ENCODE data around the gene TENT5A. TPM values are rescaled to one million over a fixed set of nuclear protein-coding genes. Genes with fewer than 3 reads are reported as not detected.

The TENT5A gene
- total and polyA plus RNA-seq, 7 experiments from 2014 or later: 0.80 to 12.5 (median 6.9) TPM

DNA sequence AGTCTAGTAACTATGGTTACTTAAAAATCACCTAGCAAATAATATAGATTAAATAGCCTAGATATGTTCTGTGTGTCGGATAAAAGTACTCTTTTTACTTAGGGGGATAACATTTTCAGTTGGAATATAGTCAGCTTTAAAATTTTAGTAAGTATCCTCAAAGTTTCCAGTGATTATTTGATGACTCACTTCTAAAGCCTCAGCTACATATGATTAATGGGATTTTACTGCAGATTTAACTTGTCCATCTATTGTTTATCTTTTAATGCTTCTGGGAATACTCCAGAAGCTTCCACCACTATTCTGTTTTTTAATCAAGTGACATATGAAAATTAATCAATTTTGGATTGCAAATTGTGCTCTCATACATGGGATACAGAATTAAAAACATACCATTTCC lies 8.7 kb upstream of the TENT5A start:
- H3K27me3 ChIP-seq (ENCODE audit: control insufficient read depth in 2 of 2, insufficient read depth in 2 of 2, low read length in 2 of 2): no peaks in the 10 kb centered on the region
- no peak overlapping the region for H3K4me3 ChIP-seq (ENCODE audit: low read length)
- intact Hi-C loops (cut with micrococcal nuclease): no loop called here
- Mint-ChIP-seq H3K9me3 (no peaks in the 10 kb centered on the region), H3K27ac (no peak overlapping the region), H3K4me1 (peaks cover 0 to 2% (median 0%) of the 10 kb centered on the region in 7 donors), H3K36me3 (no peaks in the 10 kb centered on the region), H3K27me3 (peaks cover 2 to 27% (median 11%) of the 10 kb centered on the region in 5 donors), H3K4me3 (no peak overlapping the region)
- H3K4me1 ChIP-seq (ENCODE audit: control insufficient read depth in 2 of 2, insufficient read depth in 2 of 2, low read length in 2 of 2): no peaks in the 10 kb centered on the region
- no peaks in the 10 kb centered on the region for H3K9me3 ChIP-seq (ENCODE audit: control insufficient read depth in 2 of 3, low read length in 3 of 3)
- H3K27ac ChIP-seq (ENCODE audit: low read depth, low read length): no peak overlapping the region
- ATAC-seq (no peak), DNase-seq (no peak)
- H3K36me3 ChIP-seq (ENCODE audit: control insufficient read depth in 2 of 3, insufficient read depth in 3 of 3, low read length in 3 of 3): no peaks in the 10 kb centered on the region
- ChIA-PET POLR2A (interaction anchor here (0.6 kb wide), 1 partner anchor 8 kb away, joined by 3 read pairs; no protein-coding TSS in a partner anchor), CTCF (no interaction called here)

DNA sequence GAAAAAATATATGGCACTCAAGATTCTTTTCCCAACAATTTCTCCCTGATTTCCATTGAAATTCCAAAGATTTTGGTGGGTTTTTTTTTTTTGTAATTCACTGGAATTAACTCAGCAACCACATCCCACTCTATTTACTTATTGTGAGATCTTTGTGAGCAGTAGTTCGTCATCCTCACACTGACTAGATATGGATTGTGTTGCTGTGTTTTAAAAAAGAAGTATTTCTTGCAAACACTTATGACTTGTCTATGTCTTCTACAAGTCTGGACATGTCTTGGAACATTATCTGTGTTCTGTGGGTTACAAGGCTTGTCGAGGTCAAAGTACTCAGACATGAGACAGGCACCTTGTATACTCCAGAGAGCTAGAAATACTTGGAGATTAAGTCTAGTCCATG lies 7.3 kb upstream of the TENT5A start:
- H3K27me3 ChIP-seq (ENCODE audit: control insufficient read depth in 2 of 2, insufficient read depth in 2 of 2, low read length in 2 of 2): no peaks in the 10 kb centered on the region
- ATAC-seq (no peak), DNase-seq (no peak)
- Mint-ChIP-seq H3K9me3 (no peaks in the 10 kb centered on the region), H3K4me1 (peaks cover 0 to 5% (median 0%) of the 10 kb centered on the region in 7 donors), H3K27ac (no peak overlapping the region), H3K27me3 (peaks cover 0 to 30% (median 2%) of the 10 kb centered on the region in 5 donors), H3K4me3 (no peak overlapping the region), H3K36me3 (no peaks in the 10 kb centered on the region)
- H3K27ac ChIP-seq (ENCODE audit: low read depth, low read length): no peak overlapping the region
- intact Hi-C loops (cut with micrococcal nuclease): loop anchor here in 1 of 2 donors (10.0 kb wide), 3 partner anchors 1305 to 1625 kb away; partner anchors contain the start of genes DOP1A and UBE3D
- no peaks in the 10 kb centered on the region for H3K9me3 ChIP-seq (ENCODE audit: control insufficient read depth in 2 of 3, low read length in 3 of 3)
- no peaks in the 10 kb centered on the region for H3K4me1 ChIP-seq (ENCODE audit: control insufficient read depth in 2 of 2, insufficient read depth in 2 of 2, low read length in 2 of 2)
- H3K4me3 ChIP-seq (ENCODE audit: low read length): no peak overlapping the region
- POLR2A ChIA-PET: no interaction called here
- CTCF ChIA-PET: no interaction called here
- no peaks in the 10 kb centered on the region for H3K36me3 ChIP-seq (ENCODE audit: control insufficient read depth in 2 of 3, insufficient read depth in 3 of 3, low read length in 3 of 3)

- intact Hi-C loops (cut with micrococcal nuclease): loop anchor here in 1 of 2 donors (10.0 kb wide), 3 partner anchors 1307 to 1623 kb away; partner anchors contain the start of genes DOP1A and UBE3D
- Histone ChIP-seq H3K9me3 (ENCODE audit: control insufficient read depth in 2 of 3, low read length in 3 of 3) (no peaks in the 10 kb centered on the region), H3K36me3 (ENCODE audit: control insufficient read depth in 2 of 3, insufficient read depth in 3 of 3, low read length in 3 of 3) (no peaks in the 10 kb centered on the region), H3K27ac (ENCODE audit: low read depth, low read length) (no peak overlapping the region), H3K4me3 (ENCODE audit: low read length) (no peak overlapping the region), H3K27me3 (ENCODE audit: control insufficient read depth in 2 of 2, insufficient read depth in 2 of 2, low read length in 2 of 2) (no peaks in the 10 kb centered on the region), H3K4me1 (ENCODE audit: control insufficient read depth in 2 of 2, insufficient read depth in 2 of 2, low read length in 2 of 2) (no peaks in the 10 kb centered on the region)
- Mint-ChIP-seq H3K4me3 (no peak overlapping the region), H3K9me3 (no peaks in the 10 kb centered on the region), H3K27me3 (peaks cover 0 to 40% (median 0%) of the 10 kb centered on the region in 5 donors), H3K4me1 (peaks cover 0 to 9% (median 0%) of the 10 kb centered on the region in 7 donors), H3K36me3 (no peaks in the 10 kb centered on the region), H3K27ac (no peak overlapping the region)
- DNase-seq (no peak), ATAC-seq (no peak)
- POLR2A ChIA-PET: no interaction called here
- CTCF ChIA-PET: interaction anchor here (0.6 kb wide), 1 partner anchor 484 kb away, joined by 3 read pairs; no protein-coding TSS in a partner anchor
These were observed 5.7 kb upstream of the TENT5A start for GRCh38 chr6:81758221-81758620.

DNA sequence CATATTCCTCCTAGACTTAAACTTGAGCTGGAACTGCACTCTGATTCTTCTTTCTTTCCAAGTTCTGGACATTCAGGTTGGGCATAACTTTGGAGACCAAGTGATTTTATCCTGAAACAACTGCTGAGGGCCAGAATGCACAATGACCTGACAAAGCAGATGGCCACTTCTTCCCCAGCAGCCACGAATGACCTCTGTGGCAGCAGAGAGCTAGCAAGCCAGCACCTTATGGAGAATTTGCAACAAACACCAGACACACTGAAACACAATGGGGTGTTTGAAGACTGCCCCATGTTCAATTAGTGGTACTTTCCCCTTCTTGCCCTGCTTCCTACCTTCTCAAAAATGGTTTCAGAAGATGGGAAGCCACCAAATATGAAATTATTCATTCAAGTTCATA lies 4.2 kb upstream of the TENT5A start:
- Mint-ChIP-seq H3K36me3 (no peaks in the 10 kb centered on the region), H3K4me1 (peaks cover 0 to 17% (median 0%) of the 10 kb centered on the region in 7 donors), H3K27ac (no peak overlapping the region), H3K27me3 (peaks cover 0 to 50% (median 0%) of the 10 kb centered on the region in 5 donors), H3K9me3 (no peaks in the 10 kb centered on the region), H3K4me3 (no peak overlapping the region)
- no peaks in the 10 kb centered on the region for H3K9me3 ChIP-seq (ENCODE audit: control insufficient read depth in 2 of 3, low read length in 3 of 3)
- ChIA-PET POLR2A (no interaction called here), CTCF (interaction anchor here (0.7 kb wide), 1 partner anchor 28 kb away, joined by 6 read pairs; no protein-coding TSS in a partner anchor)
- H3K36me3 ChIP-seq (ENCODE audit: control insufficient read depth in 2 of 3, insufficient read depth in 3 of 3, low read length in 3 of 3): peaks cover 0 to 8% (median 0%) of the 10 kb centered on the region in 3 experiments
- DNase-seq: no peak
- no peaks in the 10 kb centered on the region for H3K27me3 ChIP-seq (ENCODE audit: control insufficient read depth in 2 of 2, insufficient read depth in 2 of 2, low read length in 2 of 2)
- no peak overlapping the region for H3K4me3 ChIP-seq (ENCODE audit: low read length)
- intact Hi-C loops (cut with micrococcal nuclease): loop anchor here in 1 of 2 donors (10.0 kb wide), 3 partner anchors 1308 to 1622 kb away; partner anchors contain the start of genes DOP1A and UBE3D
- no peak overlapping the region for H3K27ac ChIP-seq (ENCODE audit: low read depth, low read length)
- H3K4me1 ChIP-seq (ENCODE audit: control insufficient read depth in 2 of 2, insufficient read depth in 2 of 2, low read length in 2 of 2): no peaks in the 10 kb centered on the region
- no peak for ATAC-seq

DNA sequence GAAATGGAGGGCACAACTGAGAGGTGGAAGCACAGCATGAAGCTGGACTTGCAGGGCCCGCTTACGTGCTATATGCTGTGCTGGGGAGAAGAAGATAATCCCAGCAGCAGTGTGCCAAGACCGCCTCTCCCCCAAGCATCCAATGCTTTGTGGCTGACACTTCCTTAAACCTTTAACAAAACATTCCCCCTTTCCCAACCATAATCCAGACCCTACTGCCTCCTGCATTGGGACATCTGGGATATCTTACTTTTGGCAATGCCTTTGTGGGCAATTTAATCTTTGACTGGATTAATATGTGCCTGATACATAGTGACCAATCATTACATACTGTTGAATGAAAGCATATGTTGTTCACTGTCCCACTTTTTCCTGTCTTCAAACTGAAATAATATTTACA lies 3.1 kb upstream of the TENT5A start:
- intact Hi-C loops (cut with micrococcal nuclease): loop anchor here in 1 of 2 donors (10.0 kb wide), 3 partner anchors 1309 to 1621 kb away; partner anchors contain the start of genes DOP1A and UBE3D
- Histone ChIP-seq H3K27ac (ENCODE audit: low read depth, low read length) (no peak overlapping the region), H3K4me1 (ENCODE audit: control insufficient read depth in 2 of 2, insufficient read depth in 2 of 2, low read length in 2 of 2) (peaks cover 4 to 6% of the 10 kb centered on the region in 2 donors), H3K9me3 (ENCODE audit: control insufficient read depth in 2 of 3, low read length in 3 of 3) (no peaks in the 10 kb centered on the region), H3K36me3 (ENCODE audit: control insufficient read depth in 2 of 3, insufficient read depth in 3 of 3, low read length in 3 of 3) (peaks cover 0 to 10% (median 0%) of the 10 kb centered on the region in 3 experiments), H3K27me3 (ENCODE audit: control insufficient read depth in 2 of 2, insufficient read depth in 2 of 2, low read length in 2 of 2) (no peaks in the 10 kb centered on the region), H3K4me3 (ENCODE audit: low read length) (no peak overlapping the region)
- Mint-ChIP-seq H3K9me3 (no peaks in the 10 kb centered on the region), H3K27me3 (peaks cover 0 to 61% (median 0%) of the 10 kb centered on the region in 5 donors), H3K4me3 (no peak overlapping the region), H3K4me1 (peaks cover 9 to 24% (median 11%) of the 10 kb centered on the region in 7 donors), H3K36me3 (peaks cover 0 to under 1% (median 0%) of the 10 kb centered on the region in 5 donors), H3K27ac (no peak overlapping the region)
- CTCF ChIA-PET: interaction anchor here (1.4 kb wide), 1 partner anchor 1150 kb away, joined by 5 read pairs; no protein-coding TSS in a partner anchor
- DNase-seq (no peak), ATAC-seq (no peak)
- POLR2A ChIA-PET: no interaction called here

GRCh38 chr6:81754906-81755305 lies 2.4 kb upstream of the TENT5A start:
- ChIA-PET POLR2A (no interaction called here), CTCF (interaction anchor here (0.6 to 1.4 kb wide), 2 partner anchors 1149 to 1801 kb away, joined by 5 to 6 read pairs; no protein-coding TSS in a partner anchor)
- H3K4me3 Mint-ChIP-seq: peak overlapping the region in 1 of 10 donors; percentile 21
- ATAC-seq: no peak
- H3K4me1 Mint-ChIP-seq: peaks cover 16 to 24% (median 18%) of the 10 kb centered on the region in 7 donors
- H3K4me1 ChIP-seq (ENCODE audit: control insufficient read depth in 2 of 2, insufficient read depth in 2 of 2, low read length in 2 of 2): peaks cover 4 to 8% of the 10 kb centered on the region in 2 donors
- H3K27me3 ChIP-seq (ENCODE audit: control insufficient read depth in 2 of 2, insufficient read depth in 2 of 2, low read length in 2 of 2): no peaks in the 10 kb centered on the region
- no peaks in the 10 kb centered on the region for H3K9me3 Mint-ChIP-seq
- H3K27ac Mint-ChIP-seq: no peak overlapping the region
- H3K4me3 ChIP-seq (ENCODE audit: low read length): no peak overlapping the region
- peaks cover 0 to 10% (median 0%) of the 10 kb centered on the region in 3 experiments for H3K36me3 ChIP-seq (ENCODE audit: control insufficient read depth in 2 of 3, insufficient read depth in 3 of 3, low read length in 3 of 3)
- H3K36me3 Mint-ChIP-seq: peaks cover 0 to 3% (median 0%) of the 10 kb centered on the region in 5 donors
- H3K27me3 Mint-ChIP-seq: peaks cover 0 to 68% (median 0%) of the 10 kb centered on the region in 5 donors
- DNase-seq: no peak
- intact Hi-C loops (cut with micrococcal nuclease): loop anchor here (1.0 to 10.0 kb wide), 11 partner anchors 513 to 1977 kb away; partner anchors contain the start of genes DOP1A (in 1 of the 2), ELOVL4 (in 1 of the 2), PGM3 (in 1 of the 2) and RWDD2A (in 1 of the 2)
- no peak overlapping the region for H3K27ac ChIP-seq (ENCODE audit: low read depth, low read length)
- H3K9me3 ChIP-seq (ENCODE audit: control insufficient read depth in 2 of 3, low read length in 3 of 3): no peaks in the 10 kb centered on the region

Measured in naive thymus-derived CD4-positive, alpha-beta T cell (primary cell).